Measurements from ENCODE around the gene STARD3. TPM values are rescaled to one million over a fixed set of nuclear protein-coding genes. Genes with fewer than 3 reads are reported as not detected.
A peak's percentile ranks its signal among the peaks of the same experiment; 100 is the strongest.

The STARD3 gene
- total and polyA plus RNA-seq, 9 of the 15 experiments (the other 6 are each of a cell fraction or from before 2014, with no cell fraction given) = 0.63 to 87.0 (median 46.0) TPM

- DNase-seq (ENCODE audit: extremely low read depth in 1 of 4, low spot score in 3 of 4) (no peak), ATAC-seq (no peak), FAIRE-seq (no peak)
- no peak overlapping the region for H3K9ac ChIP-seq (ENCODE audit: insufficient read depth in 1 of 2, low read depth in 2 of 2, low read length in 2 of 2)
- H3K79me2 ChIP-seq (ENCODE audit: control insufficient read depth, insufficient read depth, low read length) = no peaks in the 10 kb centered on the region
- H3K9me1 ChIP-seq (ENCODE audit: control insufficient read depth, insufficient read depth, low read length) = no peaks in the 10 kb centered on the region
- POLR2A ChIA-PET = interaction anchor here (0.9 kb wide), 1 partner anchor 22 kb away, joined by 3 read pairs; no protein-coding TSS in a partner anchor
- H3K4me2 ChIP-seq (ENCODE audit: insufficient read depth, low read length) = no peak overlapping the region
- WGBS (ENCODE audit: insufficient coverage, low coverage, missing lambda C conversion rate) = 35% methylated on average over 13 of the region's 22 CpGs
- no peak overlapping the region for H3K27ac ChIP-seq (ENCODE audit: extremely low read depth, low read depth, low read length)
- no peaks in the 10 kb centered on the region for H3K36me3 ChIP-seq (ENCODE audit: control insufficient read depth, insufficient read depth, low read length)
- peaks cover 6 to 16% of the 10 kb centered on the region in 2 experiments; a peak in 3 of 5 replicates for H3K27me3 ChIP-seq (ENCODE audit: control insufficient read depth in 2 of 2, insufficient read depth in 2 of 2, low read length in 2 of 2)
- intact Hi-C loops (cut with micrococcal nuclease) (no loop called here), in situ Hi-C loops (cut with MboI) (no loop called here)
- H4K20me1 ChIP-seq (replicated peaks; ENCODE audit: control insufficient read depth, insufficient read depth, low read length) = 0 out of 2 replicates have a peak, but pooled peaks cover 6% of the 10 kb centered on the region
- no peak for TF ChIP-seq SREBF2 (CRISPR knock-in tag; IDR thresholded peaks at IDR 0.05)
- no peak for TF ChIP-seq CEBPB (tag; IDR thresholded peaks at IDR 0.05)
- peak; percentile 42 for TF ChIP-seq PCBP1 (IDR thresholded peaks at IDR 0.05; ENCODE audit: low read depth, low read length, poor library complexity, severe bottlenecking)
- H3K4me1 ChIP-seq (replicated peaks in 1 of 2; ENCODE audit: control insufficient read depth in 2 of 2, insufficient read depth in 2 of 2, low read length in 2 of 2) = peaks cover 4 to 23% of the 10 kb centered on the region in 2 experiments; a peak in 3 of 5 replicates
- CTCF ChIA-PET (ENCODE audit: low intra/inter-chr PET ratio) = no interaction called here
- no peak overlapping the region for H3K4me3 ChIP-seq
- no TSS peak for BruUV-seq (replicated peaks)
- no peak overlapping the region for H2AFZ ChIP-seq (ENCODE audit: low read depth, low read length)
- no peaks in the 10 kb centered on the region for H3K9me3 ChIP-seq (replicated peaks; ENCODE audit: control insufficient read depth, insufficient read depth, low read depth, low read length)
These were observed 24.6 kb upstream of the STARD3 start for GRCh38 chr17:39612291-39612894.

- H3K4me1 ChIP-seq (replicated peaks in 1 of 2; ENCODE audit: control insufficient read depth in 2 of 2, insufficient read depth in 2 of 2, low read length in 2 of 2) = peaks cover 4 to 23% of the 10 kb centered on the region in 2 experiments; a peak in 3 of 5 replicates
- H3K9ac ChIP-seq (ENCODE audit: insufficient read depth in 1 of 2, low read depth in 2 of 2, low read length in 2 of 2) = no peak overlapping the region
- H4K20me1 ChIP-seq (replicated peaks; ENCODE audit: control insufficient read depth, insufficient read depth, low read length) = 0 out of 2 replicates have a peak, but pooled peaks cover 6% of the 10 kb centered on the region
- ATAC-seq = no peak
- no TSS peak for BruUV-seq (replicated peaks)
- in situ Hi-C loops (cut with MboI) (no loop called here), intact Hi-C loops (cut with micrococcal nuclease) (no loop called here)
- H3K27me3 ChIP-seq (ENCODE audit: control insufficient read depth in 2 of 2, insufficient read depth in 2 of 2, low read length in 2 of 2) = peaks cover 6 to 16% of the 10 kb centered on the region in 2 experiments; a peak in 2 of 5 replicates
- TF ChIP-seq NR2C2 (CRISPR knock-in tag; IDR thresholded peaks at IDR 0.05) = peak; percentile 96
- TF ChIP-seq NR2C2 (tag; IDR thresholded peaks at IDR 0.05) = peak; percentile 98
- peak; percentile 53 for TF ChIP-seq MTA2 (IDR thresholded peaks at IDR 0.05; ENCODE audit: low read depth)
- peak; percentile 90 for TF ChIP-seq ZFP36 (IDR thresholded peaks at IDR 0.05; ENCODE audit: low read depth, low read length, partially characterized antibody)
- TF ChIP-seq NR2C1 (IDR thresholded peaks at IDR 0.05) = peak; percentile 98
- peak; percentile 99 for TF ChIP-seq NR2C1 (tag; IDR thresholded peaks at IDR 0.05)
- no peak for TF ChIP-seq ZNF24 (IDR thresholded peaks at IDR 0.05)
- ChIA-PET POLR2A (interaction anchor here (0.8 to 0.9 kb wide), 3 partner anchors 13 to 314 kb away, joined by 3 read pairs; partner anchors contain the start of gene ORMDL3), CTCF (ENCODE audit: low intra/inter-chr PET ratio) (no interaction called here)
- FAIRE-seq = no peak
- no peak overlapping the region for H3K4me3 ChIP-seq
- 46% methylated on average over 6 of the region's 7 CpGs for WGBS (ENCODE audit: insufficient coverage, low coverage, missing lambda C conversion rate)
- no peaks in the 10 kb centered on the region for H3K36me3 ChIP-seq (ENCODE audit: control insufficient read depth, insufficient read depth, low read length)
- no peaks in the 10 kb centered on the region for H3K9me3 ChIP-seq (replicated peaks; ENCODE audit: control insufficient read depth, insufficient read depth, low read depth, low read length)
- no peak for DNase-seq (ENCODE audit: extremely low read depth in 1 of 4, low spot score in 3 of 4)
- no peak overlapping the region for H3K27ac ChIP-seq (ENCODE audit: extremely low read depth, low read depth, low read length)
- H3K9me1 ChIP-seq (ENCODE audit: control insufficient read depth, insufficient read depth, low read length) = no peaks in the 10 kb centered on the region
- H2AFZ ChIP-seq (ENCODE audit: low read depth, low read length) = no peak overlapping the region
- H3K4me2 ChIP-seq (ENCODE audit: insufficient read depth, low read length) = no peak overlapping the region
- H3K79me2 ChIP-seq (ENCODE audit: control insufficient read depth, insufficient read depth, low read length) = no peaks in the 10 kb centered on the region
These were observed 23.9 kb upstream of the STARD3 start for GRCh38 chr17:39612935-39613464.
